ENCODE results near the gene LRRC7.

The LRRC7 gene

GRCh38 chr1:69567652-69568420 lies at the start of gene LRRC7:
Gene LRRC7 (plus strand): TSS chr1:69567922. CDS start chr1:69568640, 718 bp downstream.
- DNase-seq, result no peak

DNA sequence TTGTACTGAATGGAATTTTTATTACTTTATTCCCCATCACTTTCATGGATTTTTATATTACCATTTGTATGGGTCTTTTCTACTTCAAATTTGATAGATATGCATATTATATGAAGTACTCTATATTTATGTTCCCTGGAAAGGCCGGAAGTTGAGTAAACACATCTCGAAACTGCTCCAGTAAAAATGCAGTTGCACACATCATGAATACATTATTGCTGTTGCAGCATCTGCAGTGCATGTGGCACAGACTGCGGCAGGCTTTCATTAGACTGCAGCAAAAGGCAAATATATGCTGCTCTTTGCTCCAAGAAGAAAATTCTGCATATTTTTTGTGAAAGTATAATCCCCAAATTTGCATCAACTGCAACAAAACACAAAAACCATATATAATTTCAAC lies 48.7 kb upstream of the LRRC7 start:
- no peak for DNase-seq

GRCh38 chr1:69520326-69520725 lies 47.4 kb upstream of the LRRC7 start:
- no peak for DNase-seq

- DNase-seq, result no peak
These were observed 44.7 kb upstream of the LRRC7 start for GRCh38 chr1:69523032-69523431.

DNA sequence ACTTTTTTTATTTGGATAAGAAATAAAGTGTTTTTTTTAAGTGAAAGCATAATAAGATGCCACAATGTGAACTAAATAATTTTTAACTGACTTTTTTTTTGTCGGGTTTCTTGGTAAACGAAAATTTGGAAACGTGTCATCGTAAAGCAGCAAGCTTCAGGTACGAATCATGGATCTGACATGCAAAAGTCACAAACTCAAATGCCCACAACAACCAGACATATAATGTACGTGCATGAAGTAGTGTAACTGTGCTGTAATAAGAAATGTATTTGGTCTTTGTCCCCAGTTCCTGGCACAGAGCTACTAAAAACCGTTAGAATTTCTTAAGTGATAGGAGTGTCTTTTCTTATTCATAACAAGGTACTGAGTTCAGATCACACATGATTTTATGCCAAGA lies 44.3 kb upstream of the LRRC7 start:
- no peak for DNase-seq

DNA sequence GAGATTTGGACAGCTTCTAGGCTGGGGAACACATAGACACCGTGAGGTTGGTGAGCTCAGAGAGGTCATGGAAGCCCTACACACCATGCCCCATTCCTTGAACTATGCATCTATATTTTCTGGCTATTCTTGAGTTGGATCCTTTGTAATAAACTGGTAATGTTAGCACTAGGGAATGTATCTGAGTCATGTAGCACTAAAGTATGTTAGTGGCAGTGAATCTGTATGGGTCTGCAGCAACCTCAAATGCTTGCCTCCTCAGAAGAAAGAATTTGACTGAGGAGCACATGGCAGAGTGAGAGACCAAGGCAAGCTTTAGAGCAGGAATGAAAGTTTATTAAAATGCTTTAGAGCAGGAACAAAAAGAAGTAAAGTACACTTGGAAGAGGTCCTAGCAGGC lies 43.7 kb upstream of the LRRC7 start:
- no peak for DNase-seq

DNA sequence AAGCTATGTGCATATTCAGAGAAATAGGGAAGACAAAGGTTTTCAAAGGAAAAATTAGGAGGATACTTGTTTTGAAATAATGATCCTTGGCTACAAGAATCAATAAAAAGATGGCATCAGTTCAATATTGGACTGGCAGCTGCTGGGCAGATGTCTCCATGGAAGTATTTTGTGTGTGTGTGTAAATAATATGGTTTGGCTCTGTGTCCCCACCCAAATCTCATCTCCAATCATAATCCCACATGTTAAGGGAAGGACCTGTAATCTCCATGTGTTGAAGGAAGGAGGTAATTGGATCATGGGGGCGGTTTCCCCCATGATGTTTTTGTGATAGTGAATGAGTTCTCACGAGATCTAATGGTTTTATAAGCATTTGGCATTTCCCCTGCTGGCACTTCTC lies 40.4 kb upstream of the LRRC7 start:
- no peak for DNase-seq

GRCh38 chr1:69528376-69528775 lies 39.3 kb upstream of the LRRC7 start:
- no peak for DNase-seq

GRCh38 chr1:69533343-69533742 lies 34.4 kb upstream of the LRRC7 start:
- DNase-seq, result no peak

DNA sequence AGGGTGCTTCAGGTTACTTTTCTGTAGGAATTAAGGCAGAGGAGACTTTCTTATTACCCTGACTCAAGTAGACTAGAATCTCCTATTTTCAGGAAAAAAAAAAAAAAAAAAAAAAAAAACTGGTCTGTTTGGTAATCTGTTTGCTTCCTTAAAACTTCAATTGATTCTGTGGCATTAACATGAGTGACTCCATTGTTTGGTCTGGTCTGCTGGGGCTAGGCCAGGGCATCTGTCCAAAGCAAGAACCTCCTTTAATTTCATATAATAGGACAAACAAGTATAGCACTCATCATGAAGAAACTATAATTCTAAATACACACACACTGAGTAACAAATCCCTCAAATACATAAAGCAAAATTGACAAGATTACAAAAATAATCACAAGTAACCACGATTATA lies 32.9 kb upstream of the LRRC7 start:
- no peak for DNase-seq

DNA sequence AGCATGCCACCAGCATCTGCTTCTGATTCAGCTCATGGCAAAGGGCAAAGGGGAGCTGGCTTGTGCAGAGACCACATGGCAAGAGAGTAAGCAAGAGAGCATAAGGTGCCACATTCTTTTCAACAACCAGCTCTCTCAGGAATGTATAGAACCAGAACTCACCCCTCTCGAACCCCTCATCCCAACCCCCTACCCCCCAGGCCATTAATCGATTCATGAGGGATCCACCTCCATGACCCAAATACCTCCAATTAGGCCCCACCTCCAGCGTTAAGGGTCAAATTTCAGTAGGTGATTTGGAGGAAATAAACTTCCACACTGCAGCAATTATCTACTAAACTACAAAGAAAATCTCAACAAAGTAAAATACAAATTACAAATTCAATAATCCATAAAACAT lies 32.2 kb upstream of the LRRC7 start:
- no peak for DNase-seq

DNA sequence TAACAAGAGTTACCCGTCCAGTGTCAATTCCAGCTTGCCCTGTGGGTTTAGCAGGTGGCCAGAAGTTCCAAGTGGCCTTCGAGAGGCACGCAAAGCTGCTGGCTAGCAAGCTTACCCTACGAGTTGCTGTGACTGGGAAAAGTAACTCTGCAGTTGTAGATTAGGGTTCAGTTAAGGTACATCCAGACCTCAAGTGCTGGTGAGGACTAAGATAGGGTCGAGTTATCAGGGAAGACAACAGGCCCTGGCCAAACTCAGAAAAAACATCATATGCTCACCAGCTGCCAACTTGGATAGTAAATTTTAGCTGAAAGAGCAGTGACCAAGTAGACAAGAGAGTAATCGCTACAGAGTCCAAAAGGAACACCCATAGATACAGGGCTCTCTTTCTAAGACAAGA lies 27.7 kb upstream of the LRRC7 start:
- DNase-seq, result no peak

GRCh38 chr1:69551476-69552324 lies 16.0 kb upstream of the LRRC7 start:
- no peak for DNase-seq

DNA sequence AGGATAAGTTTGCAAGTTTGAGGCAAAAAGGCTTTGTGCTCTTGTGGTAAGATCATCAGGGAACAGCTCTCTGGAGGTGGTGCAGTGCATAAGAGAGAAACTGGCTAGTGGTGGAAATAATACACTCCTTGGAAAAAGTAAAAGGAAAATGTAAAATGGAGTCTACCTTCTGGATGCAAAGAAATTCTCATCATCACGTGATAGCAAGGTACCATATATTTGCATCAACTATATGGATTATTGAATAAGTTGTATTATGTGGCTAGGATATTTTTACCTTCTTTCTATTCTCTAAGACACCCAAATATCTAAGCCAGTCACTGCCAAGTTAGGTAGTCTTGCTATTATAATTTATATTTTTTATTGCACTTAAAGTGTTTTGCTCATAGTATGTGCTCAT lies 14.0 kb upstream of the LRRC7 start:
- no peak for DNase-seq

- no peak for DNase-seq
These were observed 876 bp downstream of the LRRC7 start for GRCh38 chr1:69568421-69569174.

GRCh38 chr1:69569175-69569541 lies 1.4 kb downstream of the LRRC7 start:
- DNase-seq, result no peak

DNA sequence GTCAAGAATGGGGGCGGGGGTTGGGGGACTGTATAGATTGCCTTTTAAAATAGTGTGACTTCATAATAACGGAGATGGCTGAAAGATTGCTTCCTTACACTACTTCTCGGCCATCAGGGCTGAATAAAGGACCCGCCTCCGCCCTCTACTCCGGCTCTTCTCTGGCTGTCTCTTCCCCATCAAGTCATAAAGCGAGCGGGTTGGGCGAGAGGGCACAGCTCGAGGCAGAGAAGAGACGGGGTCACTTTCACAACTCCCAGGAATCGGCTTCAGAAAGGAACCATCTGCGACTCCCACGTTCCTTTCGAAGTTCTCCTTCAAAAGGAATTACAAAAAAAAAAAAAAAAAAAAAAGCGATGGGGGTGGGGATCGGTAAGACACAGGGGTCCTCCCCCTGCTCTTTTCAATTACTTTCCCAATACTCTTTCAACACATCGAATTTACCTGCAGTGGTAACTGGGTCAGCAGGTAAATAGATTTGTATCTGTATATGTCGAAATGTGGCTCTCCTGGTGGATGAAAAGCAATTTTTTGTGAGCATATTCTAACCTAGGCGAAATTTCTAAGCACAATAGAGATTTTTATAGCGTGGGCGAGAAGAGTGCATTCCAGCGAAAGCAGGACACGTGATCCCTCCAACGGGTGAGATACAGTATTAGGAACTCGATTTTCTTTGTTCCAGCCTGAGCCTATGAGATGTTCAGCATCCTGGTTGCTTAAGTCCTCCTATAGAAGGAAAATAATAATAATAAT lies 2.0 kb downstream of the LRRC7 start:
- no peak for DNase-seq

DNA sequence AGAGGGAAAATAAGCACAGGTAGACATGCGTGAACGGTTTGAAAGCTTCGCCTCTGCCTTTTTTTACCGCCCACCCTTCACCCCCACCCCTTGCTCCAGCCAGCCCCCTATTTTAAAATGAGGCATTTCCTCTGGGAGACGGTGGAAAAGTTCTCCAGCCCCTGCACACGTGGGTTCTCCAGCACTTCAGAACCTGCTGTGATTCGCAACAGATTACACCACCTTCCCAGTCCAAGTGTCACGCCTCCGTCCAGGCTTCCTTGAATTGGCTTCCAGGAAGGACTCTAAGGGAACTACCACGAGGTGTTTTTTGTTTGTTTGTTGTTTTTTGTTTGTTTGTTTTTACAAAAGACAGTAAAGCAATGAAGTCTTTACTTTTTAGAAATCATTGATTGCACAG lies 2.6 kb downstream of the LRRC7 start:
- DNase-seq, result no peak

DNA sequence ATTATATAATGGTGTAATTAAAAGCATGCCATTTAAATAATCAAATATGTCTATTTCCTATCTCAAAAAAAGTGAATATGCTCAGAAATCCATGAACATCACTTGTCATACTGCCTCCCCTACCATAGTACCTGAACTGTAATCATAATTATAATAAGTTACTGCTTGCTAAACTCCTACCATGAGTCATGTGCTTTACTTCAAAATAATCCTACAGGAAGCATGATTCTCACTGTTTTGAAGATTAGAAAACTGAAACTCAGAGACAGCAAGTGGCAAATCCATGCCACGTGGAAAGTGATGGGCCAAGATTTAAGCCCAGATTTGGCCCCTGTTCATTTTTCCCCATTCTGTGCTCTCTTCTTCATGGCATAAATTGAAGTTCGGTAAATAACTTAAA lies 5.2 kb downstream of the LRRC7 start:
- DNase-seq, result no peak

DNA sequence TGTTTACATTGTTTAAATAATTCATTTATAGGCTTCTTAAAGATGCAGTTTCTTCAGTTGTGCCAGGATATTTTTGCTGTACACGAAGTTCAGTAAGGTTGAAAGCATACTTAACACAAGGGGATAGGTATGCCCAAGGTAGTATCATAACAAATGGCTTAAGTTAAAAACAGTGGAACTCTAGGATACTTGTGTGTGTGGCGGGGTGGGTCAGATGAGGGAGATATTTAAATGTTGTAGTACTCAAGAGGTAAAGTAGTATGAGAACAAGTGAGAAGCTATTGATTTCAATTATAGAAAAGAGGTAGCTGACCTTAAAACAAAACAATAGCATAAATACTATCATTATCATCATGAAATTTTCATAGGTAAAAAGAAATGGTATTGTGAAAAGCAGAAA lies 6.2 kb downstream of the LRRC7 start:
- DNase-seq, result no peak

DNA sequence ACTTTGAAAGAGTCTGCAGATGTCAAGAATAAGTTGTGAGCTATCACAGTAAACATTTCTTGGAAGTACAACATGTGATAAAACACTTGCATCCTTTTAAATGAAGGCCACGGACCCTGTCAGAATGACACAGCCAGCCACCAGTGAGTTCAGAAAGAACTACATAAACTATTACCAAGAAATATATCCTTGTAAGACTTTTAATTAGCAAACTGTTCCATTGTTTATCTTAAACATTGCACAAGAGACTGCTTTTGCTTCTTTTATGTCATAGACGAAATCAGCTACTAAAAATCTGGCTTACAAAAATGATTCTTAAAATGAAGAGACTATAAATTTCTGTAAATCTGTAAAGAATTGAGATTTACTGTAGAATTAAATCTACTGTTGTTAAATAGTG lies 17.9 kb downstream of the LRRC7 start:
- no peak for DNase-seq

DNA sequence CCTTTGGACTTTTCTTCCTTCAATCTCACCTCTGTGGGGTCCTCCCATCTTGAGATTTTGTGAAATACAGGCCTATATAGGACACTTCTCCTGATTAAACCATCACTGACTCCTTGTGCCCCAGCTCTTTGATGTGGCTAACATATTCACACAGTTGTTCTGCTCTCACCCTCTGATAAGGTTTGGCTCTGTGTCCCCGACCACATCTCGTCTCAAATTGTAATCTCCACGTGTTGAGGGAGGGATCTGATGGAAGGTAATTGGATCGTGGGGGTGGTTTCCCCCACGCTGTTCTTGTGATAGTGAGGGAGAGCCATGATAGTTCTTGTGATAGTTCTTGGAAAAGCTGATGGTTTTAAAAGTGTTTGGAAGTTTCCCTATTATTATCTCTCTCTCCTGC lies 19.7 kb downstream of the LRRC7 start:
- no peak for DNase-seq

GRCh38 chr1:69589799-69590198 lies 22.1 kb downstream of the LRRC7 start:
- no peak for DNase-seq

Data from activated CD8-positive, alpha-beta memory T cell treated with anti-CD3 and anti-CD28 coated beads, Interleukin-2, amount 50 U/mL, for 4 hours (primary cell).